Subcutaneous adipose tissue (tissue), 4 donors: ENCODE measurements around the gene UBAC1. TPM values are rescaled to one million over a fixed set of nuclear protein-coding genes. Genes with fewer than 3 reads are reported as not detected.

ENCODE experiments used
- CTCF ChIP-seq: fragments of 450-650 bp; IDR thresholded peaks from one replicate; pipeline ENCODE4 v1.5.1; 2016; ENCODE audit warnings: low read depth, mild to moderate bottlenecking, control low read depth, antibody characterized with exemption, moderate library complexity
- total RNA-seq, 4 donors: library from RNA; depleted of rRNA; stranded (reverse); fragments of >200 nt; gene quantifications; one replicate each; pipeline ENCODE4 v1.1.0, GENCODE V29; 2016

The UBAC1 gene, protein sequence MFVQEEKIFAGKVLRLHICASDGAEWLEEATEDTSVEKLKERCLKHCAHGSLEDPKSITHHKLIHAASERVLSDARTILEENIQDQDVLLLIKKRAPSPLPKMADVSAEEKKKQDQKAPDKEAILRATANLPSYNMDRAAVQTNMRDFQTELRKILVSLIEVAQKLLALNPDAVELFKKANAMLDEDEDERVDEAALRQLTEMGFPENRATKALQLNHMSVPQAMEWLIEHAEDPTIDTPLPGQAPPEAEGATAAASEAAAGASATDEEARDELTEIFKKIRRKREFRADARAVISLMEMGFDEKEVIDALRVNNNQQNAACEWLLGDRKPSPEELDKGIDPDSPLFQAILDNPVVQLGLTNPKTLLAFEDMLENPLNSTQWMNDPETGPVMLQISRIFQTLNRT
- total RNA-seq = 10 to 100 TPM; 32.4 to 56.9 (median 51.2) TPM

GRCh38 chr9:135961277-135961715 lies at the start of gene UBAC1:
TSS of gene UBAC1 (minus strand) at chr9:135961373. CDS start at chr9:135961162, 211 bp downstream.
- TF ChIP-seq CTCF = no peak

GRCh38 chr9:136010615-136011361 lies 49.6 kb upstream of the UBAC1 start:
- TF ChIP-seq CTCF = no peak

DNA sequence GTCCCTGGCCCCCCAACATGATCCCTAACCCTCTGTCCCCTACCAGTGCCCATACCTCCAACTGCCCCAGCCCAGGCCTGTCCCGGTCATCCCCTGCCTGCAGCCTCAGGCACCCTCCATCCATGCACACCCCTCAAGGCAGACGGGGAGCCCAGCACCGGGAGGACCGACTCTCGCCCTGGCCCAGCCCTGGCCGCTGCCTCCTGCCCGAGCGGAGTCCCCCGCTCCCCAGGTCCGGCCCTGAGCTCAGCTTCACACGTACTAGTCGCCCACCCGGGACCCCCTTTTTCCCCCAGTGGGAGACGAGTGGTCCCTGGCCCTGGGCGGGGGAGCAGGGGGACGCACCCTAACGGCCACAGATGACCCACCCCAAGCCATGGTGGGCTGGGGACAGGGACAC lies 49.0 kb upstream of the UBAC1 start:
- no peak for TF ChIP-seq CTCF

DNA sequence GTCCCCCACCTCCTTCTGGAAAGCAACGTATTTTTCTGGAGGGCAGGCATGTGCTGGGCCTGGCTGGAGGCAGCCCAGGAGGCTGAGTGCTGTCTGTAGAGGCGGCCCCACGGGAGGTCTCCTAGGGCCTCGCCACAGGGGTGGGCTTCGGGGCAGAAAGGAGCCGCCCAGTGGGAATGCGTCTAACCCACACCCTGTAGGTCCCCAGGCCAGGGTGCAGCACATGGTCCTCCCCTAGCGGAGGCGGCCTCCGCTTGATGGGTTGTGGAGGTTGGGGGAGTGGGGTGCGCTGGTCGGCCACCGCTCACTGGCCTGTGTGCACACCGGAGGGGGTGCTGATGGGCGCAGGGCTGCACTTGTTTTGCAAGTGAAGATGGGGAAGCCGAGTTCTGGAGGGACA lies 48.3 kb upstream of the UBAC1 start:
- no peak for TF ChIP-seq CTCF

DNA sequence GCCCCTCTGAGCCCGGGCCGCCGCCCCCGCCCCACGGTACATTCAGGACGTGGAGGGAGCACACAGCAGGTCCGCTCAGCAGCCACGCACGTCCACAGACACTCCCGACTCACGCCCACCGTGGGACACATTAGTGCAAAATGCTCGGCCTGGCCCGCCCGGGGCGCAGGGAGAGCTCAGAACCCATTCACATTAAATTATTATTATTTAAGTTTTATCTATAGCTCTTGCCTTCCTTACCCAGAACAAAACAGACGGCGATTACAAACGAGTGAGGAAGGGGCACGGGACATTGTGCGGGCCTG lies 47.5 kb upstream of the UBAC1 start:
- TF ChIP-seq CTCF = no peak

- TF ChIP-seq CTCF = no peak
Measured at GRCh38 chr9:136007934-136008692, 46.9 kb upstream of the UBAC1 start.
